Sciatic nerve (tissue), 2 donors: Measurements from ENCODE around the gene PHF5A. TPM values are rescaled to one million over a fixed set of nuclear protein-coding genes. Genes with fewer than 3 reads are reported as not detected.

Experiments
- ATAC-seq: fragments of 200-7000 bp; cut with Tn5 transposase; one replicate; pipeline ENCODE4 v1.9.1; 2020; ENCODE audit warnings: mild to moderate bottlenecking, moderate library complexity
- DNase-seq: peaks from one replicate; pipeline ENCODE4 v3.0.0-alpha.2; 2020; ENCODE audit warnings: low spot score
- intact Hi-C: fragments of 100-400 bp; cut with DNase I; formaldehyde crosslinking; loops from one replicate; pipeline ENCODE4 v1.14.2; 2022
- total RNA-seq: library from RNA; stranded (reverse); fragmentation: NEBNext Ultra II Directional; extraction: Animal tissue kit (Norgen Biotek cat#: 25700); gene quantifications from one replicate; pipeline ENCODE4 v1.2.1, GENCODE V29; 2021
- donor health status: DM: no; HTN: no; CAD: no.
- donor health status: DM: no; HTN: no; CAD: no.

PHF5A gene
- total RNA-seq, 1 donor from 2014 or later: 26.9 TPM

- intact Hi-C loops: no loop called here
- no peak for ATAC-seq
- DNase-seq: no peak
Measured at GRCh38 chr22:41431656-41432055, 36.8 kb downstream of the PHF5A start.

- no peak for ATAC-seq
- DNase-seq: no peak
- intact Hi-C loops: no loop called here
Measured at GRCh38 chr22:41429951-41430332, 38.5 kb downstream of the PHF5A start.

- DNase-seq (no peak), ATAC-seq (no peak)
- intact Hi-C loops: no loop called here
Measured at GRCh38 chr22:41429232-41429950, 39.1 kb downstream of the PHF5A start.

GRCh38 chr22:41425660-41426365 lies 42.7 kb downstream of the PHF5A start:
- DNase-seq (no peak), ATAC-seq (no peak)
- intact Hi-C loops: no loop called here

- DNase-seq (no peak), ATAC-seq (no peak)
- intact Hi-C loops: no loop called here
Measured at GRCh38 chr22:41418717-41419116, 49.8 kb downstream of the PHF5A start.

GRCh38 chr22:41417622-41418390 lies 50.7 kb downstream of the PHF5A start:
- intact Hi-C loops: no loop called here
- peak; percentile 63 for ATAC-seq
- DNase-seq: peak; percentile 88

GRCh38 chr22:41415554-41415953 lies 52.9 kb downstream of the PHF5A start:
- ATAC-seq (no peak), DNase-seq (no peak)
- intact Hi-C loops: no loop called here

GRCh38 chr22:41411021-41411851 lies 57.3 kb downstream of the PHF5A start:
- no peak for DNase-seq
- intact Hi-C loops: no loop called here
- ATAC-seq: peak; percentile 31

- intact Hi-C loops: no loop called here
- no peak for DNase-seq
- ATAC-seq: no peak
Measured at GRCh38 chr22:41410311-41410751, 58.2 kb downstream of the PHF5A start.

Other genes starting within 250 kb of the PHF5A start
- 13.1 TPM for gene CHADL, start 227.8 kb downstream of the PHF5A start, total RNA-seq
- 45.5 TPM for gene RANGAP1, start 182.5 kb downstream of the PHF5A start, total RNA-seq
- gene ZC3H7B, start 167.2 kb downstream of the PHF5A start, total RNA-seq: 72.6 TPM
- gene TEF, start 86.8 kb downstream of the PHF5A start, total RNA-seq: 36.5 TPM
- gene TOB2, start 21.9 kb downstream of the PHF5A start, total RNA-seq: 67.7 TPM
- 68.0 TPM for gene ACO2, start 425 bp upstream of the PHF5A start, total RNA-seq
- gene POLR3H, start 75.8 kb upstream of the PHF5A start, total RNA-seq: 26.6 TPM
- gene CSDC2, start 92.3 kb upstream of the PHF5A start, total RNA-seq: 1.6 TPM
- 28.4 TPM for gene PMM1, start 121.1 kb upstream of the PHF5A start, total RNA-seq
- 28.8 TPM for gene DESI1, start 152.4 kb upstream of the PHF5A start, total RNA-seq
- gene XRCC6, start 152.6 kb upstream of the PHF5A start, total RNA-seq: 125 TPM
- gene SNU13, start 220.2 kb upstream of the PHF5A start, total RNA-seq: 97.2 TPM
- 2.9 TPM for gene MEI1, start 230.8 kb upstream of the PHF5A start, total RNA-seq